Measurements from ENCODE around the gene IQGAP2. TPM values are rescaled to one million over a fixed set of nuclear protein-coding genes. Genes with fewer than 3 reads are reported as not detected.
"Not testable (repeated sequence)": the region's sequence is repeated elsewhere in the genome, so short reads cannot be mapped to it uniquely, and the experiment has no call there.

IQGAP2 gene
- total RNA-seq, 1 experiment from 2014 or later = 0.59 TPM

- BruUV-seq (replicated peaks) = no TSS peak
- no peak overlapping the region for H3K4me3 ChIP-seq (ENCODE audit: low read depth in 2 of 2, low read length in 2 of 2)
- no peak overlapping the region for H3K27ac ChIP-seq (ENCODE audit: low read length)
- intact Hi-C loops (cut with micrococcal nuclease; ENCODE audit: unreplicated experiment) (no loop called here), in situ Hi-C loops (cut with HindIII; ENCODE audit: low pct_unique_long_range_greater_than_20kb, low sequenced_read_pairs) (no loop called here)
- H3K4me1 ChIP-seq (ENCODE audit: control insufficient read depth, insufficient read depth, low read length) = peaks cover 7% of the 10 kb centered on the region; the same call in 1 of the 2 replicates
- H3K9me3 ChIP-seq (ENCODE audit: control insufficient read depth, insufficient read depth, low read depth, low read length) = no peaks in the 10 kb centered on the region
- no peaks in the 10 kb centered on the region for H3K36me3 ChIP-seq (ENCODE audit: control insufficient read depth, insufficient read depth, low read length)
- DNase-seq (ENCODE audit: low read depth, low spot score) (no peak), ATAC-seq (no peak)
- ChIA-PET CTCF (interaction anchor here (1.8 kb wide), 1 partner anchor 38 kb away, joined by 6 read pairs; no protein-coding TSS in a partner anchor), POLR2A (interaction anchor here (0.6 kb wide), 1 partner anchor 38 kb away, joined by 3 read pairs; no protein-coding TSS in a partner anchor)
- H3K27me3 ChIP-seq (ENCODE audit: control insufficient read depth, insufficient read depth, low read length) = no peaks in the 10 kb centered on the region
- TF ChIP-seq SIN3A (IDR thresholded peaks at IDR 0.05; ENCODE audit: borderline replicate concordance, insufficient read depth, low read depth, low read length) = no peak
- no peak for TF ChIP-seq POLR2AphosphoS5 (IDR thresholded peaks at IDR 0.05; ENCODE audit: low read depth, low read length)
- TF ChIP-seq CTCF (IDR thresholded peaks at IDR 0.05) = no peak
- TF ChIP-seq REST (IDR thresholded peaks at IDR 0.05; ENCODE audit: insufficient read depth in 1 of 2, low read depth in 2 of 2, low read length in 1 of 2) = no peak
- TF ChIP-seq TCF7L2 (IDR thresholded peaks at IDR 0.05; ENCODE audit: low read depth, low read length) = no peak
These were observed 333.8 kb downstream of the IQGAP2 start for GRCh38 chr5:76736679-76737556.

- TF ChIP-seq CTCF (IDR thresholded peaks at IDR 0.05) = no peak
- TF ChIP-seq REST (IDR thresholded peaks at IDR 0.05; ENCODE audit: insufficient read depth in 1 of 2, low read depth in 2 of 2, low read length in 1 of 2) = no peak
- no peak for TF ChIP-seq SIN3A (IDR thresholded peaks at IDR 0.05; ENCODE audit: borderline replicate concordance, insufficient read depth, low read depth, low read length)
- TF ChIP-seq TCF7L2 (IDR thresholded peaks at IDR 0.05; ENCODE audit: low read depth, low read length) = no peak
- no peak for TF ChIP-seq POLR2AphosphoS5 (IDR thresholded peaks at IDR 0.05; ENCODE audit: low read depth, low read length)
- no peak for ATAC-seq
- no peak for DNase-seq (ENCODE audit: low read depth, low spot score)
- POLR2A ChIA-PET = no interaction called here
- H3K27me3 ChIP-seq (ENCODE audit: control insufficient read depth, insufficient read depth, low read length) = no peaks in the 10 kb centered on the region
- peaks cover 7% of the 10 kb centered on the region; the same call in 1 of the 2 replicates for H3K4me1 ChIP-seq (ENCODE audit: control insufficient read depth, insufficient read depth, low read length)
- peak overlapping the region; percentile 25 for H3K27ac ChIP-seq (ENCODE audit: low read length)
- H3K4me3 ChIP-seq (ENCODE audit: low read depth in 2 of 2, low read length in 2 of 2) = no peak overlapping the region
- in situ Hi-C loops (cut with HindIII; ENCODE audit: low pct_unique_long_range_greater_than_20kb, low sequenced_read_pairs) = no loop called here
- no peaks in the 10 kb centered on the region for H3K36me3 ChIP-seq (ENCODE audit: control insufficient read depth, insufficient read depth, low read length)
- H3K9me3 ChIP-seq (ENCODE audit: control insufficient read depth, insufficient read depth, low read depth, low read length) = no peaks in the 10 kb centered on the region
- CTCF ChIA-PET = interaction anchor here (1.8 kb wide), 1 partner anchor 37 kb away, joined by 6 read pairs; no protein-coding TSS in a partner anchor
- intact Hi-C loops (cut with micrococcal nuclease; ENCODE audit: unreplicated experiment) = no loop called here
- BruUV-seq (replicated peaks) = no TSS peak
These were observed 334.8 kb downstream of the IQGAP2 start for GRCh38 chr5:76737846-76738245.

- BruUV-seq (replicated peaks); DNase-seq (ENCODE audit: low read depth, low spot score); H3K9me3 ChIP-seq (ENCODE audit: control insufficient read depth, insufficient read depth, low read depth, low read length); CTCF ChIA-PET; intact Hi-C loops (cut with micrococcal nuclease; ENCODE audit: unreplicated experiment); H3K27me3 ChIP-seq (ENCODE audit: control insufficient read depth, insufficient read depth, low read length); POLR2A ChIA-PET; H3K4me3 ChIP-seq (ENCODE audit: low read depth in 2 of 2, low read length in 2 of 2); in situ Hi-C loops (cut with HindIII; ENCODE audit: low pct_unique_long_range_greater_than_20kb, low sequenced_read_pairs); H3K36me3 ChIP-seq (ENCODE audit: control insufficient read depth, insufficient read depth, low read length); H3K4me1 ChIP-seq (ENCODE audit: control insufficient read depth, insufficient read depth, low read length); ATAC-seq; H3K27ac ChIP-seq (ENCODE audit: low read length): not testable (repeated sequence)
These were observed 338.4 kb downstream of the IQGAP2 start for GRCh38 chr5:76741506-76741905.
